IMR-90 (cell line): Measurements from ENCODE around the gene NTSR1. TPM values are rescaled to one million over a fixed set of nuclear protein-coding genes. Genes with fewer than 3 reads are reported as not detected.
A peak's percentile ranks its signal among the peaks of the same experiment; 100 is the strongest.

Source experiments
- ATAC-seq: fragments of 200-7000 bp; cut with Tn5 transposase; 2 replicates; pipeline ENCODE4 v1.9.1; 2020; ENCODE audit warnings: low read depth, mild to moderate bottlenecking, moderate library complexity
- BruUV-seq: library from RNA; stranded (reverse); fragments of 400-500 nt; replicated peaks from 2 replicates; lab custom pipeline; 2021; lab: Mats Ljungman, UMichigan
- CTCF ChIA-PET: fragments of 300-600 bp; formaldehyde crosslinking; extraction: SDS; loops from one replicate; lab custom pipeline; 2021; ENCODE audit warnings: antibody characterized with exemption; lab: Yijun Ruan, JAX
- POLR2A ChIA-PET: fragments of 300-600 bp; sonication (Branson Sonifier 250); formaldehyde crosslinking; loops from one replicate; lab custom pipeline; 2022; ENCODE audit warnings: antibody characterized with exemption; ENCODE audit not compliant: unreplicated experiment; lab: Charles Lee
- DNase-seq: peaks from one replicate; pipeline ENCODE4 v3.0.0; 2013
- H2AFZ ChIP-seq: replicated peaks from 2 replicates; pipeline ENCODE3; 2013; ENCODE audit warnings: low read length, mild to moderate bottlenecking; ENCODE audit not compliant: poor library complexity
- H2AK5ac ChIP-seq: 2 replicates; pipeline ENCODE4 v1.6.1; 2013; ENCODE audit warnings: low read depth, low read length, inconsistent platforms
- H2AK9ac ChIP-seq: replicated peaks from 2 replicates; pipeline ENCODE3; 2013; ENCODE audit warnings: mild to moderate bottlenecking, low read depth, low read length, moderate library complexity; ENCODE audit not compliant: poor library complexity
- H2BK120ac ChIP-seq: 2 replicates; pipeline ENCODE4 v1.6.1; 2013; ENCODE audit warnings: low read depth, low read length, inconsistent platforms
- H2BK15ac ChIP-seq: 3 replicates; pipeline ENCODE4 v1.6.1; 2013; ENCODE audit warnings: low read depth, low read length, inconsistent platforms
- H2BK20ac ChIP-seq: 2 replicates; pipeline ENCODE4 v1.6.1; 2013; ENCODE audit warnings: low read depth, mild to moderate bottlenecking, inconsistent platforms, low read length, moderate library complexity
- H2BK5ac ChIP-seq: 2 replicates; pipeline ENCODE4 v1.6.1; 2013; ENCODE audit warnings: mild to moderate bottlenecking, low read depth, low read length, inconsistent platforms; ENCODE audit not compliant: poor library complexity, severe bottlenecking
- H3K14ac ChIP-seq: replicated peaks from 2 replicates; pipeline ENCODE4 v1.6.1; 2013; ENCODE audit warnings: low read depth, low read length, inconsistent platforms
- H3K18ac ChIP-seq: 2 replicates; pipeline ENCODE4 v1.6.1; 2013; ENCODE audit warnings: low read depth, low read length, control low read depth
- H3K23ac ChIP-seq: 2 replicates; pipeline ENCODE4 v1.6.1; 2013; ENCODE audit warnings: low read depth, low read length, inconsistent platforms
- H3K27ac ChIP-seq: 2 replicates; pipeline ENCODE4 v1.5.1; 2013; ENCODE audit warnings: mild to moderate bottlenecking, control low read depth, low read length; ENCODE audit not compliant: insufficient read depth
- H3K27me3 ChIP-seq: 2 replicates; pipeline ENCODE4 v1.6.1; 2013; ENCODE audit warnings: low read length; ENCODE audit not compliant: control insufficient read depth, insufficient read depth
- H3K36me3 ChIP-seq: 2 replicates; pipeline ENCODE4 v1.6.1; 2013; ENCODE audit warnings: low read length, mixed read lengths; ENCODE audit not compliant: control insufficient read depth, insufficient read depth
- H3K4ac ChIP-seq: 2 replicates; pipeline ENCODE4 v1.6.1; 2013; ENCODE audit warnings: low read depth, low read length, inconsistent platforms
- H3K4me1 ChIP-seq: 2 replicates; pipeline ENCODE4 v1.6.1; 2013; ENCODE audit warnings: low read length, mixed read lengths; ENCODE audit not compliant: control insufficient read depth, insufficient read depth
- H3K4me2 ChIP-seq: 2 replicates; pipeline ENCODE4 v1.6.1; 2013; ENCODE audit warnings: low read depth, mild to moderate bottlenecking, control low read depth, low read length, moderate library complexity
- H3K4me3 ChIP-seq: 2 replicates; pipeline ENCODE4 v1.5.1; 2013; ENCODE audit warnings: low read depth, mild to moderate bottlenecking, control low read depth, low read length, moderate library complexity; ENCODE audit not compliant: insufficient read depth
- H3K56ac ChIP-seq: 2 replicates; pipeline ENCODE4 v1.6.1; 2013; ENCODE audit warnings: low read length, inconsistent platforms; ENCODE audit not compliant: insufficient read depth; ENCODE audit errors: extremely low read depth
- H3K79me1 ChIP-seq, 2 experiments: 2 replicates each; pipeline ENCODE4 v1.6.1; 2013; ENCODE audit warnings: low read length in 2 of 2, inconsistent platforms in 1 of 2, low read depth in 1 of 2
- H3K9ac ChIP-seq: 2 replicates; pipeline ENCODE4 v1.6.1; 2013; ENCODE audit warnings: low read depth, low read length, control low read depth
- H3K9me1 ChIP-seq: 2 replicates; pipeline ENCODE4 v1.6.1; 2013; ENCODE audit warnings: low read length, inconsistent platforms; ENCODE audit not compliant: insufficient read depth
- H3K9me3 ChIP-seq: 2 replicates; pipeline ENCODE4 v1.6.1; 2013; ENCODE audit warnings: low read length; ENCODE audit not compliant: control insufficient read depth, insufficient read depth
- H4K20me1 ChIP-seq: 2 replicates; pipeline ENCODE4 v1.6.1; 2013; ENCODE audit warnings: low read length, inconsistent platforms; ENCODE audit not compliant: insufficient read depth
- H4K5ac ChIP-seq: 2 replicates; pipeline ENCODE4 v1.6.1; 2013; ENCODE audit warnings: mild to moderate bottlenecking, low read depth, low read length, control low read depth
- H4K8ac ChIP-seq, 2 experiments: 2 replicates each; pipeline ENCODE4 v1.6.1; 2013; ENCODE audit warnings: low read depth in 2 of 2, low read length in 2 of 2, control low read depth in 1 of 2, inconsistent platforms in 1 of 2
- H4K91ac ChIP-seq: 2 replicates; pipeline ENCODE4 v1.6.1; 2013; ENCODE audit warnings: low read depth, low read length, inconsistent platforms; ENCODE audit not compliant: insufficient read depth
- CEBPB ChIP-seq: IDR thresholded peaks from 2 replicates; pipeline ENCODE4 v1.6.1; 2012; ENCODE audit warnings: low read depth, low read length, improper control_type of control experiment
- CHD1 ChIP-seq: IDR thresholded peaks from 2 replicates; pipeline ENCODE4 v1.6.1; 2012; ENCODE audit warnings: low read depth, low read length, improper control_type of control experiment
- FOS ChIP-seq: fragments of 150-350 bp; IDR thresholded peaks from 2 replicates; pipeline ENCODE4 v1.6.1; 2016; ENCODE audit warnings: low read depth, low read length
- MXI1 ChIP-seq: IDR thresholded peaks from 2 replicates; pipeline ENCODE4 v1.6.1; 2012; ENCODE audit warnings: low read depth, mild to moderate bottlenecking, low read length, moderate library complexity, borderline replicate concordance
- NFE2L2 ChIP-seq: fragments of 150-350 bp; IDR thresholded peaks from 2 replicates; pipeline ENCODE4 v1.6.1; 2016; ENCODE audit warnings: low read depth, mild to moderate bottlenecking, low read length
- POLR2A ChIP-seq: IDR thresholded peaks from 2 replicates; pipeline ENCODE4 v1.6.1; 2012; ENCODE audit warnings: mild to moderate bottlenecking, low read depth, low read length
- RAD21 ChIP-seq: IDR thresholded peaks from 2 replicates; pipeline ENCODE4 v1.6.1; 2012; ENCODE audit warnings: low read length, improper control_type of control experiment
- RCOR1 ChIP-seq: IDR thresholded peaks from 2 replicates; pipeline ENCODE4 v1.6.1; 2012; ENCODE audit warnings: mild to moderate bottlenecking, low read length, improper control_type of control experiment; ENCODE audit not compliant: insufficient replicate concordance
- RFX5 ChIP-seq: IDR thresholded peaks from 2 replicates; pipeline ENCODE4 v1.8.0; 2012; ENCODE audit warnings: low read depth, mild to moderate bottlenecking, low read length, moderate library complexity
- SMC3 ChIP-seq: fragments of 150-350 bp; IDR thresholded peaks from 2 replicates; pipeline ENCODE4 v1.6.1; 2016; ENCODE audit warnings: low read depth, mild to moderate bottlenecking, antibody characterized with exemption, low read length, moderate library complexity
- WGBS, 2 experiments: methylation state at CpG; one replicate each; pipeline versions ENCODE4 v1.1.5 to v1.1.7; 2013; ENCODE audit warnings: missing lambda C conversion rate in 2 of 2; ENCODE audit not compliant: insufficient read length in 1 of 2; ENCODE audit errors: extremely low coverage in 2 of 2; 5-methylcytosine and 5-hydroxymethylcytosine counted together
- dilution Hi-C: fragments of 300-500 bp; cut with HindIII; formaldehyde crosslinking; loops from one replicate; pipeline ENCODE4 v1.14.3; 2018; ENCODE audit warnings: low sequenced_read_pairs; ENCODE audit not compliant: unreplicated experiment
- in situ Hi-C: fragments of 300-500 bp; cut with MboI; formaldehyde crosslinking; loops from 3 replicates; pipeline ENCODE4 v1.14.3; 2019; ENCODE audit warnings: low sequenced_read_pairs, inconsistent platforms, mixed read lengths
- intact Hi-C: fragments of 100-400 bp; cut with micrococcal nuclease; formaldehyde crosslinking; loops from 2 replicates; pipeline ENCODE4 v1.10.0; 2022
- polyA plus RNA-seq, 3 experiments: library from polyadenylated mRNA; depleted of rRNA; stranded (reverse); fragments of >200 nt; gene quantifications; 2 replicates each; pipeline ENCODE4 v1.2.3, GENCODE V29; 2012; ENCODE audit warnings: low replicate concordance in 1 of 3
- total RNA-seq: library from RNA; depleted of rRNA; stranded (reverse); fragments of >200 nt; gene quantifications from 2 replicates; pipeline ENCODE4 v1.2.3, GENCODE V29; 2012
- TF ChIP-seq, protein P1 (sequence below): fragments of 150-350 bp; IDR thresholded peaks from 2 replicates; pipeline ENCODE4 v1.6.1; 2016; ENCODE audit warnings: low read depth, mild to moderate bottlenecking, low read length, moderate library complexity, borderline replicate concordance
- TF ChIP-seq, protein P2 (sequence below): fragments of 150-350 bp; IDR thresholded peaks from 2 replicates; pipeline ENCODE4 v1.6.1; 2017; ENCODE audit warnings: mild to moderate bottlenecking, antibody characterized with exemption, low read length, low read depth
- TF ChIP-seq, protein P3 (sequence below): conservative IDR thresholded peaks from 2 replicates; pipeline ENCODE4 v1.5.1; 2012; ENCODE audit warnings: mild to moderate bottlenecking, low read depth, low read length, improper control_type of control experiment

The NTSR1 gene
- total and polyA plus RNA-seq, 2 of the 4 experiments (the other 2 are of a cell fraction) = 0.54 to 1.8 TPM

DNA sequence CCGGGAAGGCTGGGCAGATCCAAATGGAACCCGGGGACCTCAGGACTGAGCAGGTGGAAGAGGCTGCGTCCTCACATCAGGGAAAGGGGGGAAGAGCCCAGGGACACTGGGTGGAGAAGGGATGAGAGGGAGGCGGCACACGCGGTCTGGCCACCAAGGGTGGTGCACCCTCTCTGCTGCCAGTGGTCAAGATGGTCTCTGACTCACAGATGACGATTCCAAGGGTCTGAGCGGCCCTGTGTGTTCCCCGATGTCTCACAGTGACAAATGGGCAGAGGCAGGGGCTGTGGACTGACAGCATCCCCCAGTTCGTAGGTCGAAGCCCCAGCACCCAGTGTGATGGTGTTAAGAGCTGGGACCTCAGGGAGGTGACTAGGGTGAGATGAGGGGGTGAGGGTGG is 34.3 kb upstream of the NTSR1 start:
- TF ChIP-seq, protein P1, sequence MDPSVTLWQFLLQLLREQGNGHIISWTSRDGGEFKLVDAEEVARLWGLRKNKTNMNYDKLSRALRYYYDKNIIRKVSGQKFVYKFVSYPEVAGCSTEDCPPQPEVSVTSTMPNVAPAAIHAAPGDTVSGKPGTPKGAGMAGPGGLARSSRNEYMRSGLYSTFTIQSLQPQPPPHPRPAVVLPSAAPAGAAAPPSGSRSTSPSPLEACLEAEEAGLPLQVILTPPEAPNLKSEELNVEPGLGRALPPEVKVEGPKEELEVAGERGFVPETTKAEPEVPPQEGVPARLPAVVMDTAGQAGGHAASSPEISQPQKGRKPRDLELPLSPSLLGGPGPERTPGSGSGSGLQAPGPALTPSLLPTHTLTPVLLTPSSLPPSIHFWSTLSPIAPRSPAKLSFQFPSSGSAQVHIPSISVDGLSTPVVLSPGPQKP = no peak
- TF ChIP-seq RFX5 (no peak), NFE2L2 (no peak), CEBPB (no peak), MXI1 (no peak), CHD1 (no peak), RAD21 (no peak), FOS (no peak), POLR2A (no peak), SMC3 (no peak), RCOR1 (no peak)
- TF ChIP-seq, protein P2, sequence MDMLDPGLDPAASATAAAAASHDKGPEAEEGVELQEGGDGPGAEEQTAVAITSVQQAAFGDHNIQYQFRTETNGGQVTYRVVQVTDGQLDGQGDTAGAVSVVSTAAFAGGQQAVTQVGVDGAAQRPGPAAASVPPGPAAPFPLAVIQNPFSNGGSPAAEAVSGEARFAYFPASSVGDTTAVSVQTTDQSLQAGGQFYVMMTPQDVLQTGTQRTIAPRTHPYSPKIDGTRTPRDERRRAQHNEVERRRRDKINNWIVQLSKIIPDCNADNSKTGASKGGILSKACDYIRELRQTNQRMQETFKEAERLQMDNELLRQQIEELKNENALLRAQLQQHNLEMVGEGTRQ = no peak
- TF ChIP-seq, protein P3, sequence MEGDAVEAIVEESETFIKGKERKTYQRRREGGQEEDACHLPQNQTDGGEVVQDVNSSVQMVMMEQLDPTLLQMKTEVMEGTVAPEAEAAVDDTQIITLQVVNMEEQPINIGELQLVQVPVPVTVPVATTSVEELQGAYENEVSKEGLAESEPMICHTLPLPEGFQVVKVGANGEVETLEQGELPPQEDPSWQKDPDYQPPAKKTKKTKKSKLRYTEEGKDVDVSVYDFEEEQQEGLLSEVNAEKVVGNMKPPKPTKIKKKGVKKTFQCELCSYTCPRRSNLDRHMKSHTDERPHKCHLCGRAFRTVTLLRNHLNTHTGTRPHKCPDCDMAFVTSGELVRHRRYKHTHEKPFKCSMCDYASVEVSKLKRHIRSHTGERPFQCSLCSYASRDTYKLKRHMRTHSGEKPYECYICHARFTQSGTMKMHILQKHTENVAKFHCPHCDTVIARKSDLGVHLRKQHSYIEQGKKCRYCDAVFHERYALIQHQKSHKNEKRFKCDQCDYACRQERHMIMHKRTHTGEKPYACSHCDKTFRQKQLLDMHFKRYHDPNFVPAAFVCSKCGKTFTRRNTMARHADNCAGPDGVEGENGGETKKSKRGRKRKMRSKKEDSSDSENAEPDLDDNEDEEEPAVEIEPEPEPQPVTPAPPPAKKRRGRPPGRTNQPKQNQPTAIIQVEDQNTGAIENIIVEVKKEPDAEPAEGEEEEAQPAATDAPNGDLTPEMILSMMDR = no peak
- no peak overlapping the region for H3K4me3 ChIP-seq
- 77% methylated on average over 4 of the region's 11 CpGs; no CpG with 5 or more reads in 1 of the 2 experiments for WGBS, 2 experiments

More for the DNA sequence above, 34.3 kb upstream of the NTSR1 start:
- H2BK15ac ChIP-seq = no peak overlapping the region
- H3K27ac ChIP-seq = no peak overlapping the region
- no peak overlapping the region for H4K8ac ChIP-seq
- no peak overlapping the region for H2BK120ac ChIP-seq
- dilution Hi-C loops (no loop called here), intact Hi-C loops (no loop called here), in situ Hi-C loops (no loop called here)
- H2AK5ac ChIP-seq = no peak overlapping the region
- BruUV-seq = no TSS peak
- no peak overlapping the region for H3K4ac ChIP-seq
- H3K23ac ChIP-seq = no peak overlapping the region
- H3K9me3 ChIP-seq = no peaks in the 10 kb centered on the region
- no peak overlapping the region for H3K9ac ChIP-seq
- no peak overlapping the region for H4K5ac ChIP-seq
- H2AK9ac ChIP-seq = peak overlapping the region; percentile 3
- ChIA-PET CTCF (interaction anchor here (1.3 kb wide), 1 partner anchor 118 kb away, joined by 4 read pairs; no protein-coding TSS in a partner anchor), POLR2A (no interaction called here)
- H4K20me1 ChIP-seq = no peaks in the 10 kb centered on the region
- H3K56ac ChIP-seq = no peak overlapping the region
- H2BK5ac ChIP-seq = no peak overlapping the region
- H3K9me1 ChIP-seq = no peaks in the 10 kb centered on the region
- H3K27me3 ChIP-seq = peaks cover 3% of the 10 kb centered on the region; the same call in 1 of the 2 replicates
- H3K14ac ChIP-seq = no peak overlapping the region
- H3K36me3 ChIP-seq = no peaks in the 10 kb centered on the region
- no peaks in the 10 kb centered on the region for H3K79me1 ChIP-seq
- H2AFZ ChIP-seq = no peak overlapping the region
- H4K91ac ChIP-seq = no peak overlapping the region
- no peak overlapping the region for H3K4me2 ChIP-seq
- H2BK20ac ChIP-seq = no peak overlapping the region
- no peak for DNase-seq
- peaks cover 3% of the 10 kb centered on the region; the same call in 1 of the 2 replicates for H3K4me1 ChIP-seq
- no peak for ATAC-seq
- no peak overlapping the region for H3K18ac ChIP-seq
